SK-N-MC (cell line): ENCODE data around the gene GLYAT.

Experiments used
- EZH2 ChIP-seq: fragments of 200-600 bp; sonication (generic); IDR thresholded peaks from one replicate; pipeline ENCODE4 v1.6.1; 2017; ENCODE audit warnings: antibody characterized with exemption
- POLR2AphosphoS5 ChIP-seq: IDR thresholded peaks from 2 replicates; pipeline ENCODE4 v1.6.1; 2012; ENCODE audit warnings: mild to moderate bottlenecking, low read depth, low read length, borderline replicate concordance

DNA sequence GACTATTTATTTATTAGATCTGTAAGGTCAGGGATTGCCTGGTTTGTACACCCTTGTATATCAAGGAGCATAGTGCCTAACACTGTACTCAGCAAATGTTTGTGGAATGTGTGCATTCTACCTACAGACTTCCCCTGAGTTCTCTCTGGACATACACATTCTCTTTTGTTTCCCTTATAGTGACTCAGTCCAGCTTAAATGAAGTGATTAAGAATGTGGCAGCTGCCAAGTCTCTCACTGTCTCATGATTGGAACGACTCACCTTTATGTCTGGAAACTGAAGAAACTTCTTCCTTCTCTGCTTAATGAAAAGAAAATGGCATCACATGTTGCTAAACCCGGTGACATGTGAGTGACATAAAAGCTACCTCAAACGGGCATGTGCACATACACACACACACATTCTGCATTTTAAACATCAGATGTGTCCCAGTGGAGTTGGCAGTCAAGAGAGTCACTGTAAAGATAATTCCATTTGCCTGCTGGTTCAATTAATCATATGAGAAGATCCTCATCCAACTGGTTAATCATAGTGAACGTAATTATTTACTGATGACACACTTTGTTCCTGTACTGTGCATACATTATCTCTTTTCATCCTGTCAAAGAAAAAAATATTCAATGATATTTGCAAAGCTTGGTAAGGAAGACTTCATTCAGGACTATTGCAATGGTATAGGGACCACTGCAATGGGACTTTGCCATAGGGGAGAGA, 42.8 kb downstream of the GLYAT start:
- TF ChIP-seq POLR2AphosphoS5 (no peak), EZH2 (no peak)
